Activated effector memory CD4-positive, alpha-beta T cell treated with Interleukin-2 at 50 U/mL for 16 hours (primary cell): ENCODE measurements around the gene PRTFDC1.
A peak's percentile ranks its signal among the peaks of the same experiment; 100 is the strongest.

Source experiments
- DNase-seq: peaks from one replicate; pipeline ENCODE4 v3.0.0-alpha.2; 2020

PRTFDC1 gene

GRCh38 chr10:24900888-24901685 lies 51.3 kb downstream of the PRTFDC1 start:
- no peak for DNase-seq

- no peak for DNase-seq
Measured at GRCh38 chr10:24899571-24899970, 52.8 kb downstream of the PRTFDC1 start.

GRCh38 chr10:24898501-24898900 lies 53.9 kb downstream of the PRTFDC1 start:
- DNase-seq: no peak

GRCh38 chr10:24897326-24897926 lies 55.0 kb downstream of the PRTFDC1 start:
- DNase-seq: no peak

- DNase-seq: peak; percentile 33
Measured at GRCh38 chr10:24894728-24895127, 57.7 kb downstream of the PRTFDC1 start.

- peak; percentile 4 for DNase-seq
Measured at GRCh38 chr10:24894309-24894708, 58.1 kb downstream of the PRTFDC1 start.

GRCh38 chr10:24893127-24893526 lies 59.3 kb downstream of the PRTFDC1 start:
- DNase-seq: no peak

GRCh38 chr10:24891823-24892222 lies 60.6 kb downstream of the PRTFDC1 start:
- no peak for DNase-seq

- DNase-seq: no peak
Measured at GRCh38 chr10:24889639-24890038, 62.8 kb downstream of the PRTFDC1 start.

- no peak for DNase-seq
Measured at GRCh38 chr10:24887855-24888231, 64.6 kb downstream of the PRTFDC1 start.

- DNase-seq: no peak
Measured at GRCh38 chr10:24886290-24886680, 66.1 kb downstream of the PRTFDC1 start.

- no peak for DNase-seq
Measured at GRCh38 chr10:24885551-24886289, 66.7 kb downstream of the PRTFDC1 start.

- DNase-seq: no peak
Measured at GRCh38 chr10:24884793-24885192, 67.6 kb downstream of the PRTFDC1 start.

GRCh38 chr10:24884316-24884715 lies 68.1 kb downstream of the PRTFDC1 start:
- DNase-seq: no peak

GRCh38 chr10:24883176-24883575 lies 69.2 kb downstream of the PRTFDC1 start:
- no peak for DNase-seq

- peak; percentile 39 for DNase-seq
Measured at GRCh38 chr10:24882047-24882698, 70.2 kb downstream of the PRTFDC1 start.

GRCh38 chr10:24879861-24880260 lies 72.5 kb downstream of the PRTFDC1 start:
- DNase-seq: no peak

GRCh38 chr10:24874133-24874532 lies 78.3 kb downstream of the PRTFDC1 start:
- no peak for DNase-seq

- no peak for DNase-seq
Measured at GRCh38 chr10:24873281-24873683, 79.1 kb downstream of the PRTFDC1 start.

GRCh38 chr10:24872790-24873182 lies 79.6 kb downstream of the PRTFDC1 start:
- DNase-seq: no peak

- DNase-seq: no peak
Measured at GRCh38 chr10:24872049-24872789, 80.2 kb downstream of the PRTFDC1 start.
